ENCODE measurements around the gene HES7. TPM values are rescaled to one million over a fixed set of nuclear protein-coding genes. Genes with fewer than 3 reads are reported as not detected.

The HES7 gene
- total and polyA plus RNA-seq, 9 of the 15 experiments (the other 6 are each of a cell fraction or from before 2014, with no cell fraction given), result 0.03 to 1.7 (median 0.14) TPM; not detected in 1

DNA sequence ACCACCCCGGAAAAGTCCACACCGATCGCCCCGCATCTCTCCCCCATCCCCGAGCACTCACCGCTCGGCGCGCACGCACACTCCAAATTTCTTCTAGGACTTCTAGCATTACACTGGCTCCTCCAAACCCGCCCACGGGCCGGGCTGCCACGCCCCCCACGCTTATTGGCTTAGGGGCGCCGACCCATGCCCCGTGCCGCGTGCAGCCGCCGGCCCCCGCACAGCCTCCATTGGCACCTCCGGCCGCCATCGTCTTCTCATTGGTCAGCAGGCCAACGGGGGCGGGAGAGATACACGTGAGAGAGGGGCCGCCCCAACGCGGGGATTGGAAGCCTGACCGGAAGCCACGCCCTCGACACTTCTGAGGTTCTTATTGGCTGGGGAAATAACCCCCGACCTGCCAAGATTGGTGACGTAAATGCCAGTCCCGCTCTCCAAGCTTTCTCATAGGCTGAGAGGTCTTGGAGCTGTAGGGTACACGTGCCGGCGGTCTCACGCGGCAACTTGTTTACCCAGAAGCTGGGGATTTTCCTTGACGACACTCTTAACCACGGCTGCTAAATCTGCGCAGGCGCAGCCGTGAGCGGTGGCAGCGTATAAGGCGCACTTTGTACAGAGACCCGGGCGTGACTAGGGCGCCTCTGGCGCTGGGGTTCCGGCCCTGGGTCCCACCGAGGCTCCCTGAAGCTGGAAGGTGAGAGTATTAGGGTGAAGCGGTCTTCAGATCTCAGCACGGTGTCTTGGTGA is 32.5 kb upstream of the HES7 start (continued):
- peak; percentile 90 for TF ChIP-seq KLF13 (tag; IDR thresholded peaks at IDR 0.05; ENCODE audit: borderline replicate concordance, low read depth)
- TF ChIP-seq, protein P1, sequence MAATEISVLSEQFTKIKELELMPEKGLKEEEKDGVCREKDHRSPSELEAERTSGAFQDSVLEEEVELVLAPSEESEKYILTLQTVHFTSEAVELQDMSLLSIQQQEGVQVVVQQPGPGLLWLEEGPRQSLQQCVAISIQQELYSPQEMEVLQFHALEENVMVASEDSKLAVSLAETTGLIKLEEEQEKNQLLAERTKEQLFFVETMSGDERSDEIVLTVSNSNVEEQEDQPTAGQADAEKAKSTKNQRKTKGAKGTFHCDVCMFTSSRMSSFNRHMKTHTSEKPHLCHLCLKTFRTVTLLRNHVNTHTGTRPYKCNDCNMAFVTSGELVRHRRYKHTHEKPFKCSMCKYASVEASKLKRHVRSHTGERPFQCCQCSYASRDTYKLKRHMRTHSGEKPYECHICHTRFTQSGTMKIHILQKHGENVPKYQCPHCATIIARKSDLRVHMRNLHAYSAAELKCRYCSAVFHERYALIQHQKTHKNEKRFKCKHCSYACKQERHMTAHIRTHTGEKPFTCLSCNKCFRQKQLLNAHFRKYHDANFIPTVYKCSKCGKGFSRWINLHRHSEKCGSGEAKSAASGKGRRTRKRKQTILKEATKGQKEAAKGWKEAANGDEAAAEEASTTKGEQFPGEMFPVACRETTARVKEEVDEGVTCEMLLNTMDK (IDR thresholded peaks at IDR 0.05; ENCODE audit: borderline replicate concordance, insufficient read depth, low read depth, low read length, poor library complexity, severe bottlenecking), result no peak
- TF ChIP-seq, protein P2, sequence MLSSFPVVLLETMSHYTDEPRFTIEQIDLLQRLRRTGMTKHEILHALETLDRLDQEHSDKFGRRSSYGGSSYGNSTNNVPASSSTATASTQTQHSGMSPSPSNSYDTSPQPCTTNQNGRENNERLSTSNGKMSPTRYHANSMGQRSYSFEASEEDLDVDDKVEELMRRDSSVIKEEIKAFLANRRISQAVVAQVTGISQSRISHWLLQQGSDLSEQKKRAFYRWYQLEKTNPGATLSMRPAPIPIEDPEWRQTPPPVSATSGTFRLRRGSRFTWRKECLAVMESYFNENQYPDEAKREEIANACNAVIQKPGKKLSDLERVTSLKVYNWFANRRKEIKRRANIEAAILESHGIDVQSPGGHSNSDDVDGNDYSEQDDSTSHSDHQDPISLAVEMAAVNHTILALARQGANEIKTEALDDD (IDR thresholded peaks at IDR 0.05), result no peak
- TF ChIP-seq POU5F1 (IDR thresholded peaks at IDR 0.05; ENCODE audit: borderline replicate concordance, low read depth, low read length, partially characterized antibody), result no peak
- peak; percentile 55; the same call in 1 of the 2 replicates for TF ChIP-seq RFX5 (IDR thresholded peaks at IDR 0.05; ENCODE audit: low read depth, low read length)
- TF ChIP-seq BHLHE40 (IDR thresholded peaks at IDR 0.05; ENCODE audit: low read length), result peak; percentile 98
- no peak for TF ChIP-seq POLR3G (IDR thresholded peaks at IDR 0.05; ENCODE audit: extremely low read depth, insufficient read length, insufficient replicate concordance)
- peak; percentile 74 for TF ChIP-seq MYC (IDR thresholded peaks at IDR 0.05; ENCODE audit: low read depth, low read length)
- TF ChIP-seq MYC (CRISPR knock-in tag; IDR thresholded peaks at IDR 0.05; ENCODE audit: borderline replicate concordance, low read depth), result no peak
- peak; percentile 83 for TF ChIP-seq CREB1 (IDR thresholded peaks at IDR 0.05)
- TF ChIP-seq CREB1 (CRISPR knock-in tag; IDR thresholded peaks at IDR 0.05), result peak; percentile 83
- no peak; the same call in 1 of the 2 replicates for TF ChIP-seq LCOR (CRISPR knock-in tag; IDR thresholded peaks at IDR 0.05)
- TF ChIP-seq GABPA (tag; conservative IDR thresholded peaks at IDR 0.05; ENCODE audit: low read depth), result peak; percentile 89
- TF ChIP-seq ZC3H8 (IDR thresholded peaks at IDR 0.05), result no peak
- TF ChIP-seq, protein P3, sequence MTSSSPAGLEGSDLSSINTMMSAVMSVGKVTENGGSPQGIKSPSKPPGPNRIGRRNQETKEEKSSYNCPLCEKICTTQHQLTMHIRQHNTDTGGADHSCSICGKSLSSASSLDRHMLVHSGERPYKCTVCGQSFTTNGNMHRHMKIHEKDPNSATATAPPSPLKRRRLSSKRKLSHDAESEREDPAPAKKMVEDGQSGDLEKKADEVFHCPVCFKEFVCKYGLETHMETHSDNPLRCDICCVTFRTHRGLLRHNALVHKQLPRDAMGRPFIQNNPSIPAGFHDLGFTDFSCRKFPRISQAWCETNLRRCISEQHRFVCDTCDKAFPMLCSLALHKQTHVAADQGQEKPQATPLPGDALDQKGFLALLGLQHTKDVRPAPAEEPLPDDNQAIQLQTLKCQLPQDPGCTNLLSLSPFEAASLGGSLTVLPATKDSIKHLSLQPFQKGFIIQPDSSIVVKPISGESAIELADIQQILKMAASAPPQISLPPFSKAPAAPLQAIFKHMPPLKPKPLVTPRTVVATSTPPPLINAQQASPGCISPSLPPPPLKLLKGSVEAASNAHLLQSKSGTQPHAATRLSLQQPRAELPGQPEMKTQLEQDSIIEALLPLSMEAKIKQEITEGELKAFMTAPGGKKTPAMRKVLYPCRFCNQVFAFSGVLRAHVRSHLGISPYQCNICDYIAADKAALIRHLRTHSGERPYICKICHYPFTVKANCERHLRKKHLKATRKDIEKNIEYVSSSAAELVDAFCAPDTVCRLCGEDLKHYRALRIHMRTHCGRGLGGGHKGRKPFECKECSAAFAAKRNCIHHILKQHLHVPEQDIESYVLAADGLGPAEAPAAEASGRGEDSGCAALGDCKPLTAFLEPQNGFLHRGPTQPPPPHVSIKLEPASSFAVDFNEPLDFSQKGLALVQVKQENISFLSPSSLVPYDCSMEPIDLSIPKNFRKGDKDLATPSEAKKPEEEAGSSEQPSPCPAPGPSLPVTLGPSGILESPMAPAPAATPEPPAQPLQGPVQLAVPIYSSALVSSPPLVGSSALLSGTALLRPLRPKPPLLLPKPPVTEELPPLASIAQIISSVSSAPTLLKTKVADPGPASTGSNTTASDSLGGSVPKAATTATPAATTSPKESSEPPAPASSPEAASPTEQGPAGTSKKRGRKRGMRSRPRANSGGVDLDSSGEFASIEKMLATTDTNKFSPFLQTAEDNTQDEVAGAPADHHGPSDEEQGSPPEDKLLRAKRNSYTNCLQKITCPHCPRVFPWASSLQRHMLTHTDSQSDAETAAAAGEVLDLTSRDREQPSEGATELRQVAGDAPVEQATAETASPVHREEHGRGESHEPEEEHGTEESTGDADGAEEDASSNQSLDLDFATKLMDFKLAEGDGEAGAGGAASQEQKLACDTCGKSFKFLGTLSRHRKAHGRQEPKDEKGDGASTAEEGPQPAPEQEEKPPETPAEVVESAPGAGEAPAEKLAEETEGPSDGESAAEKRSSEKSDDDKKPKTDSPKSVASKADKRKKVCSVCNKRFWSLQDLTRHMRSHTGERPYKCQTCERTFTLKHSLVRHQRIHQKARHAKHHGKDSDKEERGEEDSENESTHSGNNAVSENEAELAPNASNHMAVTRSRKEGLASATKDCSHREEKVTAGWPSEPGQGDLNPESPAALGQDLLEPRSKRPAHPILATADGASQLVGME (CRISPR knock-in tag; IDR thresholded peaks at IDR 0.05), result no peak
- no peak for TF ChIP-seq ZNF282 (CRISPR knock-in tag; IDR thresholded peaks at IDR 0.05)

All from K562 (cell line).